Neural cell (in vitro differentiated cells): ENCODE measurements around the gene LGR4. TPM values are rescaled to one million over a fixed set of nuclear protein-coding genes. Genes with fewer than 3 reads are reported as not detected.

Source experiments
- H2AFZ ChIP-seq: fragments of 200-600, 300-800 bp; sonication (generic), shearing (Covaris generic); 2 replicates; pipeline ENCODE4 v1.6.0; 2014; ENCODE audit warnings: low read depth, mild to moderate bottlenecking, antibody characterized with exemption, low read length, moderate library complexity
- H3F3A ChIP-seq: fragments of 200-600 bp; shearing (Covaris generic); 2 replicates; pipeline ENCODE4 v1.6.1; 2016; ENCODE audit warnings: mild to moderate bottlenecking, moderate library complexity, mixed read lengths, antibody characterized with exemption, low read length; ENCODE audit not compliant: insufficient read depth, poor library complexity, severe bottlenecking
- H3K27ac ChIP-seq: fragments of 200-600, 300-800 bp; sonication (generic), shearing (Covaris generic); 2 replicates; pipeline ENCODE4 v1.5.1; 2014; ENCODE audit warnings: mild to moderate bottlenecking, low read length, moderate library complexity
- H3K27me3 ChIP-seq: fragments of 300-800, 200-600 bp; sonication (generic), shearing (Covaris generic); 2 replicates; pipeline ENCODE4 v1.6.0; 2014; ENCODE audit warnings: mild to moderate bottlenecking, low read depth, low read length, moderate library complexity; ENCODE audit not compliant: insufficient read depth
- H3K36me3 ChIP-seq: fragments of 300-800, 200-600 bp; sonication (generic), shearing (Covaris generic); 2 replicates; pipeline ENCODE4 v1.5.1; 2014; ENCODE audit warnings: mild to moderate bottlenecking, antibody characterized with exemption, low read length, moderate library complexity; ENCODE audit not compliant: insufficient read depth
- H3K4me2 ChIP-seq: fragments of 300-800, 200-600 bp; sonication (generic), shearing (Covaris generic); 2 replicates; pipeline ENCODE4 v1.6.0; 2014; ENCODE audit warnings: mild to moderate bottlenecking, low read length
- H3K4me3 ChIP-seq: fragments of 300-800, 200-600 bp; sonication (generic), shearing (Covaris generic); 2 replicates; pipeline ENCODE4 v1.5.1; 2014; ENCODE audit warnings: mild to moderate bottlenecking, low read length, moderate library complexity
- H3K79me2 ChIP-seq: fragments of 200-600 bp; shearing (Covaris generic); replicated peaks from 2 replicates; pipeline ENCODE4 v1.6.0; 2014; ENCODE audit warnings: mild to moderate bottlenecking, low read length, moderate library complexity; ENCODE audit not compliant: insufficient read depth
- H3K9ac ChIP-seq: fragments of 300-800, 200-600 bp; sonication (generic), shearing (Covaris generic); 2 replicates; pipeline ENCODE4 v1.6.1; 2016; ENCODE audit warnings: mild to moderate bottlenecking, low read length, mixed read lengths
- H3K9me2 ChIP-seq: fragments of 200-600 bp; shearing (Covaris generic); 2 replicates; pipeline ENCODE4 v1.6.1; 2016; ENCODE audit warnings: mild to moderate bottlenecking, low read length, mixed read lengths; ENCODE audit not compliant: insufficient read depth
- H3K9me3 ChIP-seq: fragments of 200-600, 300-800 bp; sonication (generic), shearing (Covaris generic); 2 replicates; pipeline ENCODE4 v1.6.1; 2016; ENCODE audit warnings: mild to moderate bottlenecking, mixed run types, low read length, moderate library complexity, mixed read lengths
- H4K20me1 ChIP-seq: fragments of 200-600 bp; shearing (Covaris generic); 2 replicates; pipeline ENCODE4 v1.6.1; 2016; ENCODE audit warnings: mild to moderate bottlenecking, mixed run types; ENCODE audit not compliant: insufficient read depth
- EP300 ChIP-seq: fragments of 450-650 bp; conservative IDR thresholded peaks from 2 replicates; pipeline ENCODE4 v1.6.1; 2014; ENCODE audit warnings: antibody characterized with exemption, mild to moderate bottlenecking, moderate library complexity; ENCODE audit not compliant: poor library complexity, severe bottlenecking
- EZH2 ChIP-seq: fragments of 200-600, 300-800 bp; shearing (Covaris generic), sonication (generic); IDR thresholded peaks from 2 replicates; pipeline ENCODE4 v1.6.1; 2014; ENCODE audit warnings: antibody characterized with exemption, low read length, borderline replicate concordance, mild to moderate bottlenecking; ENCODE audit not compliant: insufficient read depth, poor library complexity, severe bottlenecking
- MXI1 ChIP-seq: fragments of 450-650 bp; conservative IDR thresholded peaks from 2 replicates; pipeline ENCODE4 v1.6.1; 2014; ENCODE audit warnings: antibody characterized with exemption, mild to moderate bottlenecking; ENCODE audit not compliant: poor library complexity, severe bottlenecking
- POLR2AphosphoS5 ChIP-seq: IDR thresholded peaks from 2 replicates; pipeline ENCODE4 v1.6.1; 2012
- RAD21 ChIP-seq: fragments of 450-650 bp; conservative IDR thresholded peaks from 2 replicates; pipeline ENCODE4 v1.6.1; 2014; ENCODE audit warnings: antibody characterized with exemption, mild to moderate bottlenecking, moderate library complexity
- SMC3 ChIP-seq: fragments of 450-650 bp; conservative IDR thresholded peaks from 2 replicates; pipeline ENCODE4 v1.6.1; 2014; ENCODE audit warnings: antibody characterized with exemption, mild to moderate bottlenecking, moderate library complexity; ENCODE audit not compliant: poor library complexity
- TAF1 ChIP-seq: IDR thresholded peaks from 2 replicates; pipeline ENCODE4 v1.6.1; 2012; ENCODE audit warnings: low read depth
- polyA plus RNA-seq: library from polyadenylated mRNA; depleted of rRNA; stranded (reverse); fragments of >200 nt; gene quantifications from 2 replicates; pipeline ENCODE4 v1.2.3, GENCODE V29; 2014
- TF ChIP-seq, protein P1 (sequence below): fragments of 450-650 bp; IDR thresholded peaks from 2 replicates; pipeline ENCODE4 v1.5.1; 2014; ENCODE audit warnings: antibody characterized with exemption, mild to moderate bottlenecking, moderate library complexity; ENCODE audit not compliant: poor library complexity, severe bottlenecking
- TF ChIP-seq, protein P2 (sequence below): IDR thresholded peaks from 2 replicates; pipeline ENCODE4 v1.6.1; 2012; ENCODE audit warnings: borderline replicate concordance

The LGR4 gene
- polyA plus RNA-seq, 1 donor from 2014 or later, result 11.2 TPM

DNA sequence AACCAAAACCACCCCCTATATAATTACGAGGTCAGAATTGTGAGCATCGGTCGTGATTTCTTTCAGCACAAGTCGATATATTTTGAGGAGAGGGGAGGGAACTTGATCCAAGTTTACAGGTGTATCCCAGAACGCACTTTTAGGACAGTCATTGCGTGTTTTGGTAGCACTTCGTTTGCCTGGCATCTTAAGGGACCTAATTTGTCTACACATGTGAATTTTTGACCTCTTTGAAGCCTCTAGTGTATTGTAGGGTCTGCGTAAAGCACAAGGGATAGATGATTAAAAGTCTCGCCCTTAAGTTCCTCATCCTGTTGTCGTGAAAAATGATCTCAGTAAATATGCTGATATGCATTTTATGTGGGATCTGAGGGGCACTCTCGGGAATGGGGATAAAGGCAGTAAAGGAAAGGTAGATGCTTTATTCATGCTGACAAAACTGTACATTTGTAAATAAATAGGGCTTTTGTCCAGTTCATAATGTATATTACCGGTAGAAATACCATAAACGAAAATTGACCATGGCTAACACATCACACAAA is 108.9 kb downstream of the LGR4 start:
- peak overlapping the region; percentile 87 for H3K4me2 ChIP-seq
- H2AFZ ChIP-seq, result peak overlapping the region; percentile 82
- H3K9me2 ChIP-seq, result no peaks in the 10 kb centered on the region
- no peaks in the 10 kb centered on the region for H4K20me1 ChIP-seq
- no peak for TF ChIP-seq RAD21
- TF ChIP-seq EP300, result no peak
- no peak for TF ChIP-seq EZH2
- no peak for TF ChIP-seq MXI1
- TF ChIP-seq POLR2AphosphoS5, result no peak
- TF ChIP-seq SMC3, result no peak
- TF ChIP-seq TAF1, result no peak
- TF ChIP-seq, protein P1, sequence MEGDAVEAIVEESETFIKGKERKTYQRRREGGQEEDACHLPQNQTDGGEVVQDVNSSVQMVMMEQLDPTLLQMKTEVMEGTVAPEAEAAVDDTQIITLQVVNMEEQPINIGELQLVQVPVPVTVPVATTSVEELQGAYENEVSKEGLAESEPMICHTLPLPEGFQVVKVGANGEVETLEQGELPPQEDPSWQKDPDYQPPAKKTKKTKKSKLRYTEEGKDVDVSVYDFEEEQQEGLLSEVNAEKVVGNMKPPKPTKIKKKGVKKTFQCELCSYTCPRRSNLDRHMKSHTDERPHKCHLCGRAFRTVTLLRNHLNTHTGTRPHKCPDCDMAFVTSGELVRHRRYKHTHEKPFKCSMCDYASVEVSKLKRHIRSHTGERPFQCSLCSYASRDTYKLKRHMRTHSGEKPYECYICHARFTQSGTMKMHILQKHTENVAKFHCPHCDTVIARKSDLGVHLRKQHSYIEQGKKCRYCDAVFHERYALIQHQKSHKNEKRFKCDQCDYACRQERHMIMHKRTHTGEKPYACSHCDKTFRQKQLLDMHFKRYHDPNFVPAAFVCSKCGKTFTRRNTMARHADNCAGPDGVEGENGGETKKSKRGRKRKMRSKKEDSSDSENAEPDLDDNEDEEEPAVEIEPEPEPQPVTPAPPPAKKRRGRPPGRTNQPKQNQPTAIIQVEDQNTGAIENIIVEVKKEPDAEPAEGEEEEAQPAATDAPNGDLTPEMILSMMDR, result no peak
- TF ChIP-seq, protein P2, sequence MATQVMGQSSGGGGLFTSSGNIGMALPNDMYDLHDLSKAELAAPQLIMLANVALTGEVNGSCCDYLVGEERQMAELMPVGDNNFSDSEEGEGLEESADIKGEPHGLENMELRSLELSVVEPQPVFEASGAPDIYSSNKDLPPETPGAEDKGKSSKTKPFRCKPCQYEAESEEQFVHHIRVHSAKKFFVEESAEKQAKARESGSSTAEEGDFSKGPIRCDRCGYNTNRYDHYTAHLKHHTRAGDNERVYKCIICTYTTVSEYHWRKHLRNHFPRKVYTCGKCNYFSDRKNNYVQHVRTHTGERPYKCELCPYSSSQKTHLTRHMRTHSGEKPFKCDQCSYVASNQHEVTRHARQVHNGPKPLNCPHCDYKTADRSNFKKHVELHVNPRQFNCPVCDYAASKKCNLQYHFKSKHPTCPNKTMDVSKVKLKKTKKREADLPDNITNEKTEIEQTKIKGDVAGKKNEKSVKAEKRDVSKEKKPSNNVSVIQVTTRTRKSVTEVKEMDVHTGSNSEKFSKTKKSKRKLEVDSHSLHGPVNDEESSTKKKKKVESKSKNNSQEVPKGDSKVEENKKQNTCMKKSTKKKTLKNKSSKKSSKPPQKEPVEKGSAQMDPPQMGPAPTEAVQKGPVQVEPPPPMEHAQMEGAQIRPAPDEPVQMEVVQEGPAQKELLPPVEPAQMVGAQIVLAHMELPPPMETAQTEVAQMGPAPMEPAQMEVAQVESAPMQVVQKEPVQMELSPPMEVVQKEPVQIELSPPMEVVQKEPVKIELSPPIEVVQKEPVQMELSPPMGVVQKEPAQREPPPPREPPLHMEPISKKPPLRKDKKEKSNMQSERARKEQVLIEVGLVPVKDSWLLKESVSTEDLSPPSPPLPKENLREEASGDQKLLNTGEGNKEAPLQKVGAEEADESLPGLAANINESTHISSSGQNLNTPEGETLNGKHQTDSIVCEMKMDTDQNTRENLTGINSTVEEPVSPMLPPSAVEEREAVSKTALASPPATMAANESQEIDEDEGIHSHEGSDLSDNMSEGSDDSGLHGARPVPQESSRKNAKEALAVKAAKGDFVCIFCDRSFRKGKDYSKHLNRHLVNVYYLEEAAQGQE, result no peak
- no peaks in the 10 kb centered on the region for H3K27me3 ChIP-seq
- H3K9me3 ChIP-seq, result no peaks in the 10 kb centered on the region
- peak overlapping the region; percentile 90 for H3K4me3 ChIP-seq
- peak overlapping the region; percentile 68 for H3K9ac ChIP-seq
- no peaks in the 10 kb centered on the region for H3F3A ChIP-seq
- H3K27ac ChIP-seq, result peak overlapping the region; percentile 55
- H3K79me2 ChIP-seq, result peaks cover 3% of the 10 kb centered on the region
- H3K36me3 ChIP-seq, result no peaks in the 10 kb centered on the region

DNA sequence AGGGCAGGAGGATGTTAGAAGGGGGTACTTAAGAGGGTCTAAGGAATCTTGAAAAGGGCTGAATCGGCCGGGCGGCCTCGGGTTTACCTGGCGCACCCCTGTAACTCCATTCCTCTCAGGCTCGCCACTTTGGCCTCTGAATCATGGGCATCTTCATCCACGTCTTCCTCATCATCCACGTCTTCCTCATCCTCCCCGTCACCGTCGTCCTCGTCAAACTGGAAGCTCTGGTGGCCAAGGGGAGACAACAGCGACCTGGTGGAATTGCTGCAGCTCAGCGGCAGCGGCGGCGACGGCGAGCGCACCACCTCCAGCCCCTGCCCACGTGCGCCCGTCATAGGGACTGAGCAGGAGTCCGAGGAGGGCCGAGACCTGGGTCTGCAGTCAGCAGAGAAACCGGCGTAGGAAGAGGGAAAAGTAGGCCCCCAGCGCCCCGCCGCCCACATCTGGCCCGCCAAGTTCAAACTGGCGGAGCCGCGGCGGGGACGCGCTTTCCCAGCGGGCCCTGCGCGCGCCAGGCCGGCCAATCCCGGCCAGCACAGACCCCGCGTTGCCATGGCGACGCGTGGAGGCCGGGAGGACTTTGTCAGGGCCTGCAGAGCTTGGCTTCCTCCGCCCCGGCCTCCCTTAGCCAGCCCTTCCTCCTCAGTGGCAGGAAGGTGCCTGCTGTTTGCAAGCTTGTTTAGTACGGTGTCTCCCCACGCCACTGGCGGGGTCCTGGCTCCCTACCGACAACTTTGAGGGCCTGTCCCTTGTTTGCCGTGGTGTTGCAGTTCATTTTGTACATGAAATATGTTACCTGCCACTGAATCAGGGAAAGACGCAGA is 109.6 kb downstream of the LGR4 start, which contains the start of gene CCDC34:
Gene CCDC34, minus strand, starts transcription at position 467 of the 827 bp plus-strand sequence. Its CDS starts 21 bp downstream, at position 446.
- Histone ChIP-seq H3K36me3 (no peaks in the 10 kb centered on the region), H3K9me2 (no peaks in the 10 kb centered on the region), H2AFZ (peak within 1 kb of the TSS; percentile 82), H3K27ac (peak within 1 kb of the TSS; percentile 55), H3K9ac (peak within 1 kb of the TSS; percentile 68), H4K20me1 (no peaks in the 10 kb centered on the region), H3K79me2 (peaks cover 3% of the 10 kb centered on the region), H3K4me3 (peak within 1 kb of the TSS; percentile 90), H3F3A (no peaks in the 10 kb centered on the region), H3K27me3 (no peaks in the 10 kb centered on the region), H3K9me3 (no peaks in the 10 kb centered on the region), H3K4me2 (peak within 1 kb of the TSS; percentile 87)
- TF ChIP-seq POLR2AphosphoS5 (peak; percentile 70), MXI1 (peak; percentile 98), EP300 (peak; percentile 50), SMC3 (peak; percentile 56), TAF1 (peak; percentile 51), RAD21 (peak; percentile 55), EZH2 (no peak)
- TF ChIP-seq, protein P1, result no peak
- TF ChIP-seq, protein P2, result peak; percentile 47
